GM12865 (cell line): ENCODE results near the gene XRRA1.

Experiments used
- DNase-seq: peaks from one replicate; pipeline ENCODE4 v3.0.0; 2010; ENCODE audit warnings: low read depth
- H3K4me3 ChIP-seq: 2 replicates; pipeline ENCODE4 v1.5.1; 2011; ENCODE audit warnings: mild to moderate bottlenecking, low read depth, low read length, control low read depth
- CTCF ChIP-seq: IDR thresholded peaks from 2 replicates; pipeline ENCODE4 v1.5.1; 2011; ENCODE audit warnings: low read length, control low read depth, low read depth, inconsistent platforms; ENCODE audit not compliant: insufficient read depth; ENCODE audit errors: missing control alignments

The XRRA1 gene

DNA sequence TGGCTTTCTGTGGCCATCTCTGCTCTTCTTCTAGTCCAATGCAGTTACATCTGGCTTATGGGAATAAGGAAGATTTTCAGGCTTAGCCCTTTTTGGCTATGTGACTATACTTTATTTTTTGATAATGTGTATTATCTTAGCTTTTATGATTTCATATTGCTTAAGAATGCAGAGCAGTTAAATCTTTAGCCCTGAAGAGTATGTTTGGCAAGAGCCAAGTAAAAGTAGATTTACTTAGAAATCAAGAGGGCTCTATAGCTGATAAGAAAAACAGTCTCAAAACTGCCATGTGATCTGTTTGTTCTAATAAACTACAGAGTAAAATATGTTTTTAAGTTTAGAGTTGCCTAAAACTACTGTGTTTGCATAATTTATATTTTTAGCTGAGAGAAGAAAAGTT, 139.1 kb downstream of the XRRA1 start:
- DNase-seq, result no peak
- no peak overlapping the region for H3K4me3 ChIP-seq
- no peak for TF ChIP-seq CTCF

DNA sequence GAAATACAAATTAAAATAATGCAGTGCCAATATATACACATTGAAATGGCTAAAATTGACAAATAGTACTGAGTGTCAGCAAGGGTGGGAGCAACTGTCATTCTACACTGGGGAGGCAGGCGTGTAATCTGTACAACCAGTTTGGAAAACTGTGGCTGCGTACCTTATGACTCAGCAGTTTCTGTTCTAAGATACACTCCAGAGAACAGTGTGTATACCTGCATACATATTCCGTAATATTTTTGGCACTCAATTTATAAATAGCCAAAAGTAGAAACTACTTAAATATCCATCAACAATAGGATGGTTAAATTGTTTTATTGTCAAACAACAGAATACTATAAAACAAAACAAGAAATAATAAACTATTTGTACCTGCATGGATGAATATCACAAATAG, 142.6 kb downstream of the XRRA1 start:
- DNase-seq, result peak; percentile 42
- no peak for TF ChIP-seq CTCF

DNA sequence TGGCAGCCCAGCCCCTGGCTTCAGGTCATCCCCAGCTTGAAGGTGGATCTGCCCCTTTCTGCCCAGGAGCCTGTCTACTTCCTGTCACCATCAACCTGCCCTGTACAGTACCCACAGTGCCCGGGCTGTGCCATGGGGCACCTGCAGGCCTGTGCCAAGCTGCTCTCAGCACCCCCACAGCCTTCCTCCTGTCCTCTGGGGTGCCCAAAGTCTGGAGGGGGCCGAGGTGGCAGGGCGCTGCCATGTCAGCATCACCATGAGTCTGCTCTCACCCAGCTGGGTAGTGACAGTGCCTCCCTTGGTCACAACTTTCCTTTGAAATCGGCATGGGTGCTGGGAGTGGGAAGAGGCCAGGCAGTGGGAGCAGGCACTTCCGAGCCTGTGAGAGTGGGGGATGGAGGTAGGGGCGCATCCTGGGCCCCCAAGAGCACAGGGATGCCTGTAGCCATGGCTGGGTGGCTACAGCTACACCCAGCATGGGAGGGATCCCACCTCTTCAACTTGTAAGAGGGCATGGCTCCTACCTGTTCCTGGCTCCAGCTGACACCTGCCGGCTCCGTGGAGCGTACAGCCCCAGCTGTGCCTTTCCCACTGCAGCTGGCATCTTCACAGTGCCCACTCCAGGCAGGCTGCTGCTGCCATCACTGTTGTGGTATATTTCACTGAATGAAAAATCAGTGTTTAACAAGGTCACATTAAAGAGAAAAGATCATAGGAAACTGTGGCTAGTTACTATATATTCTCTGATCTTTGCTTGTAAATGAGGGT, 157.4 kb downstream of the XRRA1 start:
- H3K4me3 ChIP-seq, result no peak overlapping the region
- no peak for TF ChIP-seq CTCF
- DNase-seq, result no peak

More for the DNA sequence above, 142.6 kb downstream of the XRRA1 start:
- no peak overlapping the region for H3K4me3 ChIP-seq
